CD14-positive monocyte (primary cell): ENCODE results near the gene TP53I3. TPM values are rescaled to one million over a fixed set of nuclear protein-coding genes. Genes with fewer than 3 reads are reported as not detected.

Source experiments
- DNase-seq, 3 donors: peaks; one replicate each; pipeline ENCODE4 v3.0.0-alpha.2; 2011 to 2022
- H2AFZ ChIP-seq: 2 replicates; pipeline ENCODE4 v1.6.0; 2012; ENCODE audit warnings: mild to moderate bottlenecking, low read depth, low read length, inconsistent platforms; ENCODE audit not compliant: insufficient read depth, poor library complexity, severe bottlenecking
- H3K27ac ChIP-seq, 2 donors: 1 replicate in 1 of 2; 2 replicates in 1 of 2; pipeline ENCODE4 v1.5.1; 2012 to 2013; ENCODE audit warnings: low read length in 2 of 2, control low read depth in 1 of 2, inconsistent platforms in 1 of 2, low read depth in 1 of 2, mild to moderate bottlenecking in 1 of 2
- H3K27me3 ChIP-seq, 2 donors: one replicate each; pipeline versions ENCODE4 v1.6.0 to v1.6.1; 2011 to 2013; ENCODE audit warnings: low read length in 2 of 2; ENCODE audit not compliant: control insufficient read depth in 2 of 2, insufficient read depth in 2 of 2
- H3K36me3 ChIP-seq, 2 donors: replicated peaks in 1 of 2; 1 replicate in 1 of 2; 2 replicates in 1 of 2; pipeline versions ENCODE4 v1.5.1 to v1.6.1; 2012 to 2013; ENCODE audit warnings: low read length in 2 of 2, control low read depth in 1 of 2, inconsistent platforms in 1 of 2, mild to moderate bottlenecking in 1 of 2; ENCODE audit not compliant: insufficient read depth in 2 of 2, control insufficient read depth in 1 of 2
- H3K4me1 ChIP-seq, 2 donors: 1 replicate in 1 of 2; 2 replicates in 1 of 2; pipeline versions ENCODE4 v1.5.1 to v1.6.1; 2012 to 2013; ENCODE audit warnings: low read length in 2 of 2, control low read depth in 1 of 2, inconsistent platforms in 1 of 2, mild to moderate bottlenecking in 1 of 2, moderate library complexity in 1 of 2; ENCODE audit not compliant: insufficient read depth in 2 of 2, control insufficient read depth in 1 of 2
- H3K4me2 ChIP-seq: replicated peaks from 2 replicates; pipeline ENCODE3; 2012; ENCODE audit warnings: low read length, moderate library complexity, mild to moderate bottlenecking; ENCODE audit not compliant: poor library complexity, severe bottlenecking; ENCODE audit errors: extremely low read depth
- H3K4me3 ChIP-seq, 3 experiments: fragments of 200-600 bp in 1 of 3; sonication (generic) in 1 of 3; replicated peaks in 1 of 3; 1 replicate in 2 of 3; 2 replicates in 1 of 3; pipeline ENCODE4 v1.5.1; 2011 to 2013; ENCODE audit warnings: low read length in 3 of 3, mild to moderate bottlenecking in 3 of 3, control low read depth in 2 of 3, low read depth in 2 of 3, inconsistent platforms in 1 of 3, moderate library complexity in 1 of 3
- H3K79me2 ChIP-seq: 2 replicates; pipeline ENCODE4 v1.6.0; 2012; ENCODE audit warnings: mild to moderate bottlenecking, control low read depth, inconsistent platforms, low read length, moderate library complexity; ENCODE audit not compliant: insufficient read depth
- H3K9ac ChIP-seq: 2 replicates; pipeline ENCODE4 v1.6.0; 2017; ENCODE audit warnings: low read length, mild to moderate bottlenecking; ENCODE audit not compliant: insufficient read depth, poor library complexity, severe bottlenecking
- H3K9me3 ChIP-seq, 2 donors: replicated peaks in 1 of 2; 1 replicate in 1 of 2; 2 replicates in 1 of 2; pipeline versions ENCODE4 v1.5.1 to v1.6.1; 2012 to 2013; ENCODE audit warnings: low read length in 2 of 2, control low read depth in 1 of 2; ENCODE audit not compliant: control insufficient read depth in 1 of 2, insufficient read depth in 1 of 2
- H4K20me1 ChIP-seq: 2 replicates; pipeline ENCODE4 v1.6.0; 2012; ENCODE audit warnings: mild to moderate bottlenecking, low read length, control low read depth, moderate library complexity; ENCODE audit not compliant: insufficient read depth
- H3K27ac Mint-ChIP-seq, 7 donors: one replicate each; pipeline ENCODE4 v1.8.0; 2020; ENCODE audit warnings: mild to moderate bottlenecking in 7 of 7, mixed read lengths in 7 of 7, moderate library complexity in 6 of 7, inconsistent platforms in 2 of 7
- H3K27me3 Mint-ChIP-seq, 3 donors: one replicate each; pipeline ENCODE4 v1.8.0; 2021 to 2022; ENCODE audit warnings: low read depth in 3 of 3, mild to moderate bottlenecking in 3 of 3, mixed read lengths in 3 of 3, moderate library complexity in 3 of 3, inconsistent platforms in 1 of 3
- H3K36me3 Mint-ChIP-seq, 2 donors: one replicate each; pipeline ENCODE4 v1.8.0; 2020; ENCODE audit warnings: mixed read lengths in 2 of 2, inconsistent platforms in 1 of 2, mild to moderate bottlenecking in 1 of 2
- H3K4me1 Mint-ChIP-seq: one replicate; pipeline ENCODE4 v1.8.0; 2020; ENCODE audit warnings: mild to moderate bottlenecking, mixed read lengths
- H3K4me3 Mint-ChIP-seq, 2 donors: one replicate each; pipeline ENCODE4 v1.8.0; 2020; ENCODE audit warnings: mild to moderate bottlenecking in 2 of 2, mixed read lengths in 2 of 2, moderate library complexity in 1 of 2
- H3K9me3 Mint-ChIP-seq, 7 donors: one replicate each; pipeline ENCODE4 v1.8.0; 2020 to 2022; ENCODE audit warnings: mixed read lengths in 7 of 7, mild to moderate bottlenecking in 6 of 7, moderate library complexity in 6 of 7, inconsistent platforms in 2 of 7
- WGBS: methylation state at CpG from one replicate; pipeline ENCODE4 v1.1.5; 2013; ENCODE audit warnings: missing lambda C conversion rate; ENCODE audit not compliant: insufficient coverage; 5-methylcytosine and 5-hydroxymethylcytosine counted together
- intact Hi-C, 2 donors: fragments of 100-400 bp; cut with micrococcal nuclease; formaldehyde crosslinking; loops; one replicate each; pipeline versions ENCODE4 v1.15.0 to v1.15.1; 2023
- polyA plus RNA-seq, 3 donors: library from polyadenylated mRNA; depleted of rRNA in 1 of 3; unstranded in 2 of 3; stranded (reverse) in 1 of 3; fragments of 300-500 nt in 2 of 3; fragments of >200 nt in 1 of 3; fragmentation: Illumina TruSeq in 2 of 3; gene quantifications; 1 replicate in 2 of 3; 2 replicates in 1 of 3; pipeline ENCODE4 v1.2.3, GENCODE V29; 2012 to 2021
- TF ChIP-seq, protein P1 (sequence below): fragments of 200-600 bp; IDR thresholded peaks from one replicate; pipeline ENCODE4 v1.8.0; 2022; ENCODE audit warnings: antibody characterized with exemption, mild to moderate bottlenecking

TP53I3 gene
- polyA plus RNA-seq, 3 donors, result 24.5 to 41.7 (median 34.9) TPM

DNA sequence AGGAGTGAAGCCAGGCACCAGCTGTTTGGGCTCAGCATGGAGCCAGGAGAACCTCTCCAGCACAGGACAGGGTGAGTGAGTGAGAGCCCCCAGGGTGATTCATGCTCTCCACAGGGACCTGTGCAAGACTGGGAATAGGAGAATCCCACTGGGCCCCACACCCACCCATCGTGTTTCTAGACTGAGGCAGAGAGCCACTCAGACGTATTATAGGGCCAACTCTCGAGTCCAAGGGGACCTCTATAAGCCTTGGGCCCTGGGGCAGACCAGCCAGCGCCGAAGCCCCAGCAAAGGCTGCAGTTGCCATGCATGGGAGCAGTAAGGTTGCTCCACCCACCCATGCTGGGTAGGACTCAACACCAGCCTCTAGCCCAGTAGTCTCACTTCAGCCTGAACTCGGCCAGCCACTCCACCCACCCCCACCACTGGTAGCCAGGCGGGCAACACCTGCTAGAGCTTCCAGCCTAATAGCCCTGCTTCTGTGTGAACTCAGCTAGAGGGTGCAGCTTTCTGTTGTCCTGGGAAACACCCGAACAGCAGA, 19.5 kb upstream of the TP53I3 start:
- no peaks in the 10 kb centered on the region for H3K79me2 ChIP-seq
- no peak overlapping the region for H3K9ac ChIP-seq
- H3K27ac ChIP-seq, result no peak overlapping the region
- intact Hi-C loops, result no loop called here
- Mint-ChIP-seq H3K27me3 (peaks cover 0 to 2% (median 0%) of the 10 kb centered on the region in 3 donors), H3K9me3 (peaks cover 29 to 49% (median 42%) of the 10 kb centered on the region in 7 donors), H3K27ac (no peak overlapping the region), H3K4me3 (no peak overlapping the region), H3K4me1 (no peaks in the 10 kb centered on the region), H3K36me3 (peaks cover 19 to 45% of the 10 kb centered on the region in 2 donors)
- no peak overlapping the region for H2AFZ ChIP-seq
- no peaks in the 10 kb centered on the region for H3K4me1 ChIP-seq
- H3K4me2 ChIP-seq, result no peak overlapping the region
- no peaks in the 10 kb centered on the region for H3K27me3 ChIP-seq
- H4K20me1 ChIP-seq, result no peaks in the 10 kb centered on the region
- H3K4me3 ChIP-seq, result no peak overlapping the region
- peaks cover 6 to 22% of the 10 kb centered on the region in 2 donors for H3K9me3 ChIP-seq
- DNase-seq, result no peak
- TF ChIP-seq, protein P1, sequence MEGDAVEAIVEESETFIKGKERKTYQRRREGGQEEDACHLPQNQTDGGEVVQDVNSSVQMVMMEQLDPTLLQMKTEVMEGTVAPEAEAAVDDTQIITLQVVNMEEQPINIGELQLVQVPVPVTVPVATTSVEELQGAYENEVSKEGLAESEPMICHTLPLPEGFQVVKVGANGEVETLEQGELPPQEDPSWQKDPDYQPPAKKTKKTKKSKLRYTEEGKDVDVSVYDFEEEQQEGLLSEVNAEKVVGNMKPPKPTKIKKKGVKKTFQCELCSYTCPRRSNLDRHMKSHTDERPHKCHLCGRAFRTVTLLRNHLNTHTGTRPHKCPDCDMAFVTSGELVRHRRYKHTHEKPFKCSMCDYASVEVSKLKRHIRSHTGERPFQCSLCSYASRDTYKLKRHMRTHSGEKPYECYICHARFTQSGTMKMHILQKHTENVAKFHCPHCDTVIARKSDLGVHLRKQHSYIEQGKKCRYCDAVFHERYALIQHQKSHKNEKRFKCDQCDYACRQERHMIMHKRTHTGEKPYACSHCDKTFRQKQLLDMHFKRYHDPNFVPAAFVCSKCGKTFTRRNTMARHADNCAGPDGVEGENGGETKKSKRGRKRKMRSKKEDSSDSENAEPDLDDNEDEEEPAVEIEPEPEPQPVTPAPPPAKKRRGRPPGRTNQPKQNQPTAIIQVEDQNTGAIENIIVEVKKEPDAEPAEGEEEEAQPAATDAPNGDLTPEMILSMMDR, result no peak
- H3K36me3 ChIP-seq, result peaks cover 13 to 20% of the 10 kb centered on the region in 2 donors
- WGBS, result 98% methylated on average over 6 of the region's 8 CpGs

DNA sequence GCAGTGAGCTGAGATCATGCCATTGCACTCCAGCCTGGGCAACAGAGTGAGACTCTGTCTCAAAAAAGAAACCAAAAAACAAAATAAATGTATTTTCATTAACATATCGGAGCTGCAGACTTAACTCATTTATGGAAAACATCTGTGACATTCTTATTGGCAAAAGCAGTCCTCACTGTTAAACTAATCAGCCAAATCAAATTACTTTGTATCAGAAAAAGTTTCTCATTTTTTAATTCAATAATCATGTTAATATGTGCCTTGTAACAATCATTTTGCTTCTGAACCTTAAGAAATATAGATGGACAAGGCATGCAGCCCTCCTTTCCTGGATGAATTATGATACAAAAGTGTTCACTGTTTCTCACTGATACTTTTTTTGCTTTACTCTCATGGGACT, 18.0 kb upstream of the TP53I3 start:
- Mint-ChIP-seq H3K4me1 (no peaks in the 10 kb centered on the region), H3K36me3 (peaks cover 19 to 45% of the 10 kb centered on the region in 2 donors), H3K27me3 (peaks cover 0 to 2% (median 0%) of the 10 kb centered on the region in 3 donors), H3K4me3 (no peak overlapping the region), H3K9me3 (peaks cover 30 to 53% (median 43%) of the 10 kb centered on the region in 7 donors), H3K27ac (no peak overlapping the region)
- Histone ChIP-seq H3K4me2 (no peak overlapping the region), H3K9ac (no peak overlapping the region), H3K4me1 (no peaks in the 10 kb centered on the region), H3K4me3 (no peak overlapping the region), H3K36me3 (peaks cover 13 to 20% of the 10 kb centered on the region in 2 donors), H2AFZ (no peak overlapping the region), H3K9me3 (peaks cover 6 to 22% of the 10 kb centered on the region in 2 donors), H3K27ac (no peak overlapping the region), H3K27me3 (no peaks in the 10 kb centered on the region), H3K79me2 (no peaks in the 10 kb centered on the region), H4K20me1 (no peaks in the 10 kb centered on the region)
- TF ChIP-seq, protein P1, result no peak
- intact Hi-C loops, result no loop called here
- no CpG with 5 or more reads among the region's 1 CpG for WGBS
- DNase-seq, result no peak
